A549 (cell line): ENCODE data around the gene AOAH. TPM values are rescaled to one million over a fixed set of nuclear protein-coding genes. Genes with fewer than 3 reads are reported as not detected.
A peak's percentile ranks its signal among the peaks of the same experiment; 100 is the strongest.

ENCODE experiments used
- ATAC-seq, 2 experiments: fragments of 200-7000 bp in 1 of 2; fragments of >200 bp in 1 of 2; cut with Nextera tagmentation in 1 of 2; cut with Tn5 transposase in 1 of 2; 3 replicates each; pipeline versions ENCODE4 v1.8.0 to v1.9.1; 2018 to 2020; ENCODE audit warnings: mild to moderate bottlenecking in 1 of 2, moderate library complexity in 1 of 2
- CTCF ChIA-PET: fragments of 300-600 bp; sonication (Branson Sonifier 250); formaldehyde crosslinking; extraction: SDS; loops from one replicate; lab custom pipeline; 2021; ENCODE audit warnings: antibody characterized with exemption, inconsistent platforms; lab: Yijun Ruan, JAX
- POLR2A ChIA-PET: fragments of 350-600 bp; formaldehyde crosslinking; extraction: SDS; loops from one replicate; lab custom pipeline; 2021; ENCODE audit warnings: antibody characterized with exemption, inconsistent platforms; lab: Yijun Ruan, JAX
- DNase-seq, 2 experiments: peaks; one replicate each; pipeline versions ENCODE4 v3.0.0 to v3.0.0-alpha.2; 2011 to 2016; ENCODE audit warnings: low read depth in 1 of 2, low spot score in 1 of 2
- FAIRE-seq: peaks from 2 replicates; lab custom pipeline; 2011; peaks lifted over from hg19 to GRCh38; lab: Jason Lieb, UNC
- H3K27ac ChIP-seq, 2 experiments: fragments of >200 bp; sonication (Bioruptor Twin); formaldehyde crosslinking; 3 replicates each; pipeline ENCODE4 v1.5.1; 2016 to 2017
- H3K4me1 ChIP-seq: fragments of >200 bp; sonication (Bioruptor Twin); formaldehyde crosslinking; 3 replicates; pipeline ENCODE4 v1.6.1; 2016
- H3K4me2 ChIP-seq: fragments of >200 bp; sonication (Bioruptor Twin); formaldehyde crosslinking; 3 replicates; pipeline ENCODE4 v1.6.1; 2016
- H3K4me3 ChIP-seq: fragments of >200 bp; sonication (Bioruptor Twin); formaldehyde crosslinking; 3 replicates; pipeline ENCODE4 v1.5.1; 2016
- H3K9me3 ChIP-seq: fragments of >200 bp; sonication (Bioruptor Twin); formaldehyde crosslinking; 3 replicates; pipeline ENCODE4 v1.6.1; 2016
- ATOH8 ChIP-seq: fragments of 250-450 bp; sonication (Bioruptor Pico); IDR thresholded peaks from 2 replicates; pipeline ENCODE4 v1.5.0; 2020; ENCODE audit warnings: low read depth, mild to moderate bottlenecking, moderate library complexity
- BHLHE40 ChIP-seq: IDR thresholded peaks from 2 replicates; pipeline ENCODE4 v1.6.1; 2012; ENCODE audit warnings: low read depth, low read length, inconsistent platforms
- CBX8 ChIP-seq: fragments of 200-600 bp; sonication (generic); IDR thresholded peaks from 2 replicates; pipeline ENCODE4 v1.6.1; 2016
- CHD2 ChIP-seq: fragments of 150-350 bp; IDR thresholded peaks from 2 replicates; pipeline ENCODE4 v1.6.1; 2014; ENCODE audit warnings: low read length; ENCODE audit not compliant: partially characterized antibody
- ELK1 ChIP-seq: fragments of 150-350 bp; IDR thresholded peaks from 2 replicates; pipeline ENCODE4 v1.6.1; 2014; ENCODE audit warnings: low read depth, mild to moderate bottlenecking, low read length
- ESRRA ChIP-seq: fragments of 150-350 bp; IDR thresholded peaks from 2 replicates; pipeline ENCODE4 v1.6.1; 2014; ENCODE audit warnings: mild to moderate bottlenecking, low read length, borderline replicate concordance
- FOSB ChIP-seq: fragments of 250-450 bp; sonication (Bioruptor Pico); IDR thresholded peaks from 2 replicates; pipeline ENCODE4 v1.5.0; 2020; ENCODE audit warnings: mild to moderate bottlenecking, moderate library complexity
- HOXB13 ChIP-seq: fragments of 250-450 bp; sonication (Bioruptor Pico); IDR thresholded peaks from 2 replicates; pipeline ENCODE4 v1.5.0; 2020; ENCODE audit warnings: low read depth, mild to moderate bottlenecking, moderate library complexity
- JUNB ChIP-seq: fragments of >200 bp; sonication (Bioruptor Twin); formaldehyde crosslinking; IDR thresholded peaks from 2 replicates; pipeline ENCODE4 v1.6.1; 2016
- KDM5A ChIP-seq: fragments of 200-600 bp; sonication (generic); IDR thresholded peaks from 2 replicates; pipeline ENCODE4 v1.6.1; 2016; ENCODE audit warnings: antibody characterized with exemption, mild to moderate bottlenecking
- MAX ChIP-seq: IDR thresholded peaks from 2 replicates; pipeline ENCODE4 v1.6.1; 2012
- NR3C1 ChIP-seq: fragments of >200 bp; sonication (Bioruptor Twin); formaldehyde crosslinking; IDR thresholded peaks from 3 replicates; pipeline ENCODE4 v1.6.1; 2017
- PHF8 ChIP-seq: fragments of 200-600 bp; sonication (generic); IDR thresholded peaks from 2 replicates; pipeline ENCODE4 v1.6.1; 2016; ENCODE audit warnings: low read depth, mild to moderate bottlenecking, antibody characterized with exemption, moderate library complexity, borderline replicate concordance
- RCOR1 ChIP-seq: fragments of 150-350 bp; IDR thresholded peaks from 2 replicates; pipeline ENCODE4 v1.6.1; 2014; ENCODE audit warnings: antibody characterized with exemption, low read length, low read depth
- REST ChIP-seq: fragments of 200-600 bp; sonication (generic); IDR thresholded peaks from 2 replicates; pipeline ENCODE4 v1.6.1; 2016; ENCODE audit warnings: antibody characterized with exemption, mild to moderate bottlenecking, moderate library complexity
- SREBF2 ChIP-seq: fragments of 450-650 bp; IDR thresholded peaks from 2 replicates; pipeline ENCODE4 v1.6.1; 2014; ENCODE audit warnings: mild to moderate bottlenecking, moderate library complexity
- ZC3H11A ChIP-seq: fragments of 450-650 bp; IDR thresholded peaks from 2 replicates; pipeline ENCODE4 v1.6.1; 2014; ENCODE audit warnings: antibody characterized with exemption, mild to moderate bottlenecking
- ZFP36 ChIP-seq: fragments of 450-650 bp; IDR thresholded peaks from 2 replicates; pipeline ENCODE4 v1.6.1; 2014; ENCODE audit warnings: borderline replicate concordance; ENCODE audit not compliant: partially characterized antibody
- ZSCAN20 ChIP-seq: fragments of 250-450 bp; sonication (Bioruptor Pico); IDR thresholded peaks from 2 replicates; pipeline ENCODE4 v1.8.0; 2022; ENCODE audit warnings: mild to moderate bottlenecking, moderate library complexity
- WGBS: methylation state at CpG from one replicate; pipeline ENCODE4 v1.1.6; 2017; ENCODE audit errors: missing lambda C conversion rate; 5-methylcytosine and 5-hydroxymethylcytosine counted together
- polyA plus RNA-seq, 4 experiments: library from polyadenylated mRNA; depleted of rRNA in 3 of 4; stranded (reverse); fragments of >200 nt; fragmentation: RNase III in 1 of 4; extraction: RNeasy Plus Mini Kit Qiagen cat#74134 plus additional on column Dnase treatment in 1 of 4; gene quantifications; 2 replicates in 3 of 4; 3 replicates in 1 of 4; pipeline ENCODE4 v1.2.3, GENCODE V29; 2011 to 2017
- TF ChIP-seq, protein P1 (sequence below): fragments of >200 bp; sonication (Bioruptor Twin); formaldehyde crosslinking; IDR thresholded peaks from 3 replicates; pipeline ENCODE4 v1.5.1; 2016

AOAH gene
- polyA plus RNA-seq, 2 of the 4 experiments (the other 2 are of a cell fraction), result 0.09 TPM; not detected in 1

DNA sequence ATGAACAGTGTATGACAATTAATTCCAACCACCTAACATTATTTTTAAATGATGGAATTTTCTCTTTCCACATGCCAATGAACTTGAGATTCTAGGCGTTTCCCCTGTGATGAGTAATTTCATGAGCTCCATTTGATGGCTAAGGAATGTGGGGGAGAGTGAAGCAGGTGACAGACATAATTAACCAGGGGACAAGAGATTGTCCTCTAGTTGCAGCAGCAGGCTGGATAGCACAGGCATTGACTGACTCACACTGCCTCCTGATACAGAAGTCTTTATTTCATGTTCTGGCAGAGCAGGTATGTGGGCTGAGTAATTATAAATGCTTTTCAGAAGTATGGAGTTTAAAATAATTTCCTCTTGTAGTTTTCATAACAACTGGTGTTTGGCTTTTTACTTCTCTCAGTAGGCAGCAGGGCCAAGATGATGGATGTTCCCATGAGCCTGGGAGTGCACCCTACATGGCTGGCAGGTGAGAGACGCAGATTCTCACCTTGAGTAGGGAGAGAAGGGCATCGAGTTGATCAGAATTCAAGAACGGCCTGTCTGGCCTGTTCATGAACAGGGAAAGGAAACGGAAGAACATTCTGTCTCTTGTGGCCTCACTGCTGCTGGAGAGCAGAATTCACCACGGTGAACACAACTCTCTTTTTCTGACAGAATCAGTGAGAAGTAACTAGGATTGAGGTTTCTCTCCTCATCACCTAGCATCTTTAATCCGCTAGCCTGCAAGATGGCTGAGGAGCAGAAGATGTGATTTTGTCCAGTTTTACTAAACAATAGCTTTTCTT lies 118.8 kb downstream of the AOAH start:
- ChIA-PET POLR2A (no interaction called here), CTCF (interaction anchor here (0.8 to 1.8 kb wide), 3 partner anchors 33 to 116 kb away, joined by 3 to 4 read pairs (median 4); no protein-coding TSS in a partner anchor)
- Histone ChIP-seq H3K4me1 (peaks cover 24% of the 10 kb centered on the region; the same call in 2 of the 3 replicates), H3K9me3 (no peaks in the 10 kb centered on the region)
- ATAC-seq, result no peak
- WGBS, result 72% methylated on average over 7 of the region's 7 CpGs
- no peak for DNase-seq
- TF ChIP-seq REST (no peak), HOXB13 (CRISPR knock-in tag) (no peak), ZFP36 (no peak), KDM5A (no peak), ZSCAN20 (CRISPR knock-in tag) (no peak), NR3C1 (no peak), RCOR1 (no peak), ZC3H11A (no peak), FOSB (CRISPR knock-in tag) (no peak), MAX (no peak), BHLHE40 (no peak)
- TF ChIP-seq, all 56 proteins: peak for 0
- Histone ChIP-seq H3K4me2 (peak overlapping the region; percentile 19; the same call in 1 of the 3 replicates), H3K4me3 (no peak overlapping the region), H3K27ac (no peak overlapping the region)
- FAIRE-seq, result no peak

DNA sequence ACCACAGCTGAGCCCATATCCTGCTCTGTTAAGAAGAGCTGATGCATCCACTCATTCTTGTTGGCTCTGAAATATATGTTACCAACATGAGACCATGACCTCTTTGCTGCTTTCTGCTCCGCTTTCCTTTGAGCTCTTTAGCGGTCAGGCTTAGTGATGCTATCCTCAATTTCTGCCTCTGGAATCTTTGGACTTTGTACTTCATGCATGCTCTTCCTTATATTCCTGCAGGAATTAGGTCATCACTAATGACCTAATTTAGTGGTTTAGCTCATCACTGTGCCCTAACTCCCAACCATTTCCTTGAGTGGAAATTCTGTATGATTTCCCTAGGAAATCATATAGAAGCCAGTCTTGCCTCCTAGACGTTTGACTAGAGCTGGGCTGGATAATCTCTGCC lies 119.5 kb downstream of the AOAH start:
- CTCF ChIA-PET, result interaction anchor here (0.8 to 1.8 kb wide), 4 partner anchors 34 to 116 kb away, joined by 3 to 4 read pairs (median 4); no protein-coding TSS in a partner anchor
- Histone ChIP-seq H3K9me3 (no peaks in the 10 kb centered on the region), H3K4me1 (peaks cover 24% of the 10 kb centered on the region; the same call in 2 of the 3 replicates), H3K27ac (no peak overlapping the region), H3K4me2 (peak overlapping the region; percentile 19; the same call in 1 of the 3 replicates), H3K4me3 (no peak overlapping the region)
- TF ChIP-seq PHF8, result no peak
- TF ChIP-seq ZSCAN20 (CRISPR knock-in tag), result no peak
- TF ChIP-seq ESRRA, result no peak
- TF ChIP-seq JUNB, result no peak
- no peak for TF ChIP-seq ELK1
- TF ChIP-seq ZFP36, result no peak
- no peak for TF ChIP-seq CBX8
- TF ChIP-seq ZC3H11A, result no peak
- TF ChIP-seq SREBF2, result no peak
- TF ChIP-seq, protein P1, sequence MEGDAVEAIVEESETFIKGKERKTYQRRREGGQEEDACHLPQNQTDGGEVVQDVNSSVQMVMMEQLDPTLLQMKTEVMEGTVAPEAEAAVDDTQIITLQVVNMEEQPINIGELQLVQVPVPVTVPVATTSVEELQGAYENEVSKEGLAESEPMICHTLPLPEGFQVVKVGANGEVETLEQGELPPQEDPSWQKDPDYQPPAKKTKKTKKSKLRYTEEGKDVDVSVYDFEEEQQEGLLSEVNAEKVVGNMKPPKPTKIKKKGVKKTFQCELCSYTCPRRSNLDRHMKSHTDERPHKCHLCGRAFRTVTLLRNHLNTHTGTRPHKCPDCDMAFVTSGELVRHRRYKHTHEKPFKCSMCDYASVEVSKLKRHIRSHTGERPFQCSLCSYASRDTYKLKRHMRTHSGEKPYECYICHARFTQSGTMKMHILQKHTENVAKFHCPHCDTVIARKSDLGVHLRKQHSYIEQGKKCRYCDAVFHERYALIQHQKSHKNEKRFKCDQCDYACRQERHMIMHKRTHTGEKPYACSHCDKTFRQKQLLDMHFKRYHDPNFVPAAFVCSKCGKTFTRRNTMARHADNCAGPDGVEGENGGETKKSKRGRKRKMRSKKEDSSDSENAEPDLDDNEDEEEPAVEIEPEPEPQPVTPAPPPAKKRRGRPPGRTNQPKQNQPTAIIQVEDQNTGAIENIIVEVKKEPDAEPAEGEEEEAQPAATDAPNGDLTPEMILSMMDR, result no peak
- no peak for TF ChIP-seq CHD2
- TF ChIP-seq ATOH8 (CRISPR knock-in tag), result no peak
- POLR2A ChIA-PET, result no interaction called here
- FAIRE-seq (no peak), DNase-seq (no peak), ATAC-seq (no peak)
- 69% methylated on average over 3 of the region's 3 CpGs for WGBS
